IPS-15b (cell line): ENCODE results near the gene PRSS21.

Source experiments
- H3K27me3 ChIP-seq: one replicate; pipeline ENCODE4 v1.6.1; 2013; ENCODE audit warnings: low read length; ENCODE audit not compliant: control insufficient read depth, insufficient read depth
- H3K36me3 ChIP-seq: one replicate; pipeline ENCODE4 v1.6.1; 2013; ENCODE audit warnings: low read length; ENCODE audit not compliant: control insufficient read depth, insufficient read depth
- H3K4me1 ChIP-seq: one replicate; pipeline ENCODE4 v1.6.1; 2013; ENCODE audit warnings: mild to moderate bottlenecking, low read length; ENCODE audit not compliant: control insufficient read depth, insufficient read depth
- H3K4me3 ChIP-seq: one replicate; pipeline ENCODE4 v1.5.1; 2013; ENCODE audit warnings: low read depth, low read length
- H3K9ac ChIP-seq: one replicate; pipeline ENCODE4 v1.6.1; 2013; ENCODE audit warnings: low read depth, mild to moderate bottlenecking, low read length
- H3K9me3 ChIP-seq: one replicate; pipeline ENCODE4 v1.6.1; 2013; ENCODE audit warnings: mild to moderate bottlenecking, low read length; ENCODE audit not compliant: control insufficient read depth, insufficient read depth

The PRSS21 gene, protein sequence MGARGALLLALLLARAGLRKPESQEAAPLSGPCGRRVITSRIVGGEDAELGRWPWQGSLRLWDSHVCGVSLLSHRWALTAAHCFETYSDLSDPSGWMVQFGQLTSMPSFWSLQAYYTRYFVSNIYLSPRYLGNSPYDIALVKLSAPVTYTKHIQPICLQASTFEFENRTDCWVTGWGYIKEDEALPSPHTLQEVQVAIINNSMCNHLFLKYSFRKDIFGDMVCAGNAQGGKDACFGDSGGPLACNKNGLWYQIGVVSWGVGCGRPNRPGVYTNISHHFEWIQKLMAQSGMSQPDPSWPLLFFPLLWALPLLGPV

DNA sequence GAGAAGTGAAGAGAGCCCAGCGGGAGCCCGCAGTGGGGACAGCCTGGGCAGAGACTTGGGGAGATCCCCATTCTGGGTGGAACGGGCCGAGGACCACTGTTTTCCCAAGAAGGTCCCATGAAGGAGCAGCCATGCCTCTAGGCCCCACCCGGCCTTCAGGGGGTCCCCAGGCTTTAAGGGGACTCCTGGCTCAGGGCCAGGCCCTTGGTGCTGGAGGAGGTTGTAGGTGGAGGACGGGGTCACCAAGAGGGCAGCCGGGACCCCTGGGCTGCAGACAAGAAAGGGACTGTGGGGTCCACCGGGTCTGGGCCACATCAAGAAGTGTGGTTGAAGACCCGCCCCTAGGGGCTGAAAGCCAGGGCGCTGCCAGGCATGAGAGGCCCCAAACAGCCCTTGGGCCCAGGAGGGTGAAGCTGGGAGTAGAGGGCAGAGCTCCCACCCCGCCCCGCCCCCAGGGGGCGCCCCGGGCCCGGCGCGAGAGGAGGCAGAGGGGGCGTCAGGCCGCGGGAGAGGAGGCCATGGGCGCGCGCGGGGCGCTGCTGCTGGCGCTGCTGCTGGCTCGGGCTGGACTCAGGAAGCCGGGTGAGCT lies at the start of gene PRSS21:
Gene PRSS21, plus strand, starts transcription at position 487 of the 589 bp plus-strand sequence. Its CDS starts 32 bp downstream, at position 519.
- Histone ChIP-seq H3K27me3 (no peaks in the 10 kb centered on the region), H3K36me3 (no peaks in the 10 kb centered on the region), H3K9ac (no peak within 1 kb of the TSS), H3K4me3 (no peak within 1 kb of the TSS), H3K4me1 (no peaks in the 10 kb centered on the region), H3K9me3 (no peaks in the 10 kb centered on the region)

DNA sequence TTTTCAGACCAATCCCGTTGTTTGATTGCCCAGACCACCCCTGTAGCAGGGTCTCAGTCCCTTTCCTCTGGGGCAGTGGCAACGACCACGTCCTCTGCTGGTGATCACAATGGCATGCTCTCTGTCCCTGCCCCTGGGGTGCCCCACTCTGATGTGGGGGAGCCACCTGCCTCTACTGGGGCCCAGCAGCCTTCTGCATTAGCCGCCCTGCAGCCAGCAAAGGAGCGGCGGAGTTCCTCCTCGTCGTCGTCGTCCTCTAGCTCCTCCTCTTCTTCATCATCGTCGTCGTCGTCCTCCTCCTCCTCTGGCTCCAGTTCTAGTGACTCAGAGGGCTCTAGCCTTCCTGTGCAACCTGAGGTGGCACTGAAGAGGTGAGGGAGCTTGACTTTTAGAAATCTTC lies 49.1 kb upstream of the PRSS21 start:
- Histone ChIP-seq H3K4me1 (no peaks in the 10 kb centered on the region), H3K27me3 (no peaks in the 10 kb centered on the region), H3K4me3 (no peak overlapping the region), H3K9ac (no peak overlapping the region), H3K36me3 (peaks cover 88% of the 10 kb centered on the region), H3K9me3 (no peaks in the 10 kb centered on the region)

DNA sequence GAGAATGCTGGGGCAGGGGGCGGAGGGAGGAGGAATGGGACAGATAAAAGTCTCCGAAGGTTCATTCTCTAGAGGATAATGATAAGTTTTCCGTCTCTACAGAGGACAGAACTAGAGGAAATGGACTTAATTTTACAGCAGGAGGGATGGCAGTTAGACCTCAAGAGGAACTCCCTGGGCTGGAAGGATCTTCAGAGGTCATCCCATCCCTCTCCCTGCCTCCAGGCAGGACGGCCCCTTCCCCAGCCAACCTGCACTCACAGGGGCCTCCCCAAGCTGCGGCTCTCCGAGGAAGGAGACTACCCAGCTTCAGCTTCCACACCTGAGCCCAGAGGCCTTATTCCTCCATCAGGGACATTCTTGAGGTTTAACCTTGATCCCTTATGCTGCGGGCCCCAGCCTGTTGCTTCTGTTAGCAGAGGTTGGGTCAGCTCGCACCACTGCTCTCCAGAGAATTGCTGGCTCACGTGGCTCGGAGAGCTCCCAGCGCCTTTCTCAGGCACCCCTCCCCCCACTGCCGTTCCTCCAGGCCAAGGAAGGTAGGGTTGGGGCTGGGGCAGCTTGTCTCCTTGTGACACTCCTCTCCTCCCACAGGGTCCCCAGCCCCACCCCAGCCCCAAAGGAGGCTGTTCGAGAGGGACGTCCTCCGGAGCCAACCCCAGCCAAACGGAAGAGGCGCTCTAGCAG lies 48.5 kb upstream of the PRSS21 start:
- no peak overlapping the region for H3K9ac ChIP-seq
- H3K27me3 ChIP-seq: no peaks in the 10 kb centered on the region
- no peaks in the 10 kb centered on the region for H3K4me1 ChIP-seq
- no peaks in the 10 kb centered on the region for H3K9me3 ChIP-seq
- no peak overlapping the region for H3K4me3 ChIP-seq
- peaks cover 86% of the 10 kb centered on the region for H3K36me3 ChIP-seq

DNA sequence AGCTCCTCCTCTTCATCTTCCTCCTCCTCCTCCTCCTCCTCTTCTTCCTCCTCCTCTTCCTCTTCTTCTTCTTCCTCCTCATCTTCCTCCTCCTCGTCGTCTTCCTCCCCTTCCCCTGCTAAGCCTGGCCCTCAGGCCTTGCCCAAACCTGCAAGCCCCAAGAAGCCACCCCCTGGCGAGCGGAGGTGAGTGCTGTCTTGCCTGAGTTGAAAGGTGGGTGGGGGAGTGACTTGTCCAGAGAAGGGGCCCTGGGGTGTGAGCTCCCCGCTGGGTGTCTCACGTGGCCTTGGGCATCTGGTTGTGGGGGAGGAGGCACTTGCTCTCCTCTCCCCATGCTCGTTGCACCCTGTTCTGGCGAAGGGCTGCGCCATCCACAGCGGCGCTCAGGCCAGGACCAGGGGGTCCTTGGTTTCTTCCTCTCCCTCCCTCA lies 47.9 kb upstream of the PRSS21 start:
- no peaks in the 10 kb centered on the region for H3K27me3 ChIP-seq
- H3K4me1 ChIP-seq: no peaks in the 10 kb centered on the region
- H3K4me3 ChIP-seq: no peak overlapping the region
- no peak overlapping the region for H3K9ac ChIP-seq
- no peaks in the 10 kb centered on the region for H3K9me3 ChIP-seq
- H3K36me3 ChIP-seq: peaks cover 85% of the 10 kb centered on the region

DNA sequence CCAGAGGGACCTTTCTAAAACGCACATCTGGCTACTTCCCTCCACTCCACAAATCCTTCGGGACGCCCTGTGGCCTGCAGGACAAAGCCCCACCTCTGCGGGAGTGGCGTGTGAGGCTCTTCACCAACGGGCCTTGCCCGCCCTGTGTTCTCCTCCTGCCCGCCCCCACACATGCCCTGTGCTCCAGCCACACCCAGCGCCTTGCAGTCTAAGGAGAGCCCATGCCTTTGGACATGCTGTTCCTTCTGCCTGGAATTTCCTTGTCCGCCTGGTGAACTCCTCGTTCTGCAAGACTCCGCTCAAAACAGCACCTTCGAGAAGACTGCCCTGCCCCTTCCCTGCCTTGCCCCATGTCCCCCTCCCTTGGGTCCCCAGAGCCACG lies 47.4 kb upstream of the PRSS21 start:
- Histone ChIP-seq H3K4me3 (no peak overlapping the region), H3K27me3 (no peaks in the 10 kb centered on the region), H3K4me1 (no peaks in the 10 kb centered on the region), H3K9ac (no peak overlapping the region), H3K36me3 (peaks cover 85% of the 10 kb centered on the region), H3K9me3 (no peaks in the 10 kb centered on the region)

DNA sequence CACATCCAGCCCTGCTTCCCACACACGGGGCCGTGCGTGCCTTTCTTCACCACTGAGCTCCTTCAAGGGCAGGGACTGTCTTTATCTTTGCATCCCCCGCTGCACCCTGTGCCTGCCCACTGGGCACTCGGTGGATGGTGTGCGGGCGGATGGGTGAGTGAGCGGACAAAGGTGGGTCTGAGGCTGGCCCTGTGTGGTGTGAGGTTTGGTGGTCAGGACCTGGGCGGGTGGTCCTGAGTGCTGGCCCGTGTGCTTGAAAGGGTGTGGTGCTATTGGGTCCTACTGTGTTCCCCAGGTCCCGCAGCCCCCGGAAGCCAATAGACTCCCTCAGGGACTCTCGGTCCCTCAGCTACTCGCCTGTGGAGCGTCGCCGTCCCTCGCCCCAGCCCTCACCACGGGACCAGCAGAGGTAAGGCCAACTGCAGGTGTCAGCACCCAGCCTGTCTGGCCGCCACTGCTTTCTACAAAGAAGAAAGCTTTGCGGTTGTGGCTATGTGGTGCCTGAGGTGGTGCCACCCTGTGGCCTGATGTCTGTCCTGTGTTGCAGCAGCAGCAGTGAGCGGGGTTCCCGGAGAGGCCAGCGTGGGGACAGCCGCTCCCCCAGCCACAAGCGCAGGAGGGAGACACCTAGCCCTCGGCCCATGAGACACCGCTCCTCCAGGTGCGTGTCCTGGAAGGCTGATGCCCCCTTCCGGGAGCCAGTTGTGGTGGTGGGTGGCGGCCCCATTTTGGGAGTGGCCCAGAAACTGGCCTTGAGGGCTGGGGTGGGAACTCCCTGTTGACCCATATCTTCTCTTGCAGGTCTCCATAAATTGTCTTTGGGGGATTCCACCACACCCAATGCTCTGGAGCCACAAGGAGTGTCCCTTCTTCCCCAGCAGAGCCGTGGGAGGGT lies 46.7 kb upstream of the PRSS21 start:
- H3K4me3 ChIP-seq: no peak overlapping the region
- H3K27me3 ChIP-seq: no peaks in the 10 kb centered on the region
- no peak overlapping the region for H3K9ac ChIP-seq
- H3K9me3 ChIP-seq: no peaks in the 10 kb centered on the region
- peaks cover 85% of the 10 kb centered on the region for H3K36me3 ChIP-seq
- no peaks in the 10 kb centered on the region for H3K4me1 ChIP-seq

DNA sequence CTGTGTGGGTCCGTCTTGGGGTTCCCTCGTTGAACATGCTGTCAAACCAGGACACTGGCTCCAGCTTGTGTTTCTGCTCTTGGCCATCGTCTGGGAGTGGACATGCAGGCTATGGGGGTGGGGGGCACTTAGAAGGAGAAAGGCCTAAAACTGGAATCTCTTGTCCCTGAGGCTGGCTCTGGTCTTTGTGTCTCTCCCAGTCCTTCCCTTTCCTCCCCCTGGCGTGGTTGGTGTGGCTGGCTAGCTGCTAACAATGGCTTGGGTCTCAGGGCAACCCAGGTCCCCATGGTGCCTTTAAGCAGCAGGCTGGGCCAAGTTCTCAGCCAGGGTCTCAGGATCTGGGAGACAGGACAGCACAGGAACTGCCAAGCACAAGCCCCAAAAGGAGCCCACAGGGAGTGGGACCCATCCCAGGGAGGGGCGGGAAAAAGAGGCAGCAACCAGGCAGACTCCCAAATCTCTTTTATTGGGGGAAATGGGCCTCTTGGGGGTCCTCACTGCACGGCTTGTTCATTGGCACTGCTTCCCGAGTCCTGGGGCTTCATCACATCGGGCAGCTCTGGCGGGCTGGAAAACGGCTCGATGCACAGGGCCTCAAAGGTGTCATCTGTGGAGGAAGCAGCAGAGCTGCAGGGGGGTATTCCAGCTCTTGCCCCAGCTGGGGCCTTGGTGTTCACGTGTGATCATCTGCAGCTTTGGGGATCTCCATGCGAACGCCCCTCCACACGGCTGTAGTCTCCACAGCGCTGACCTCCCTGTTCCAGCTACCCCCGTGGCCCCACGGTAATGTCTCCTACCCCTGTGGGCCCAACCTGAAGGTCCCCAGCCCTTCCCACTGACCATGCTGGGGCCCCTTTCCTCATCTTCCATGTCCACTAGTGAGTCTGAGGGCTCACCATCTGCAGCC lies 45.3 kb upstream of the PRSS21 start:
- no peaks in the 10 kb centered on the region for H3K9me3 ChIP-seq
- H3K27me3 ChIP-seq: no peaks in the 10 kb centered on the region
- H3K36me3 ChIP-seq: peaks cover 74% of the 10 kb centered on the region
- H3K4me1 ChIP-seq: peaks cover 7% of the 10 kb centered on the region
- no peak overlapping the region for H3K4me3 ChIP-seq
- H3K9ac ChIP-seq: no peak overlapping the region

DNA sequence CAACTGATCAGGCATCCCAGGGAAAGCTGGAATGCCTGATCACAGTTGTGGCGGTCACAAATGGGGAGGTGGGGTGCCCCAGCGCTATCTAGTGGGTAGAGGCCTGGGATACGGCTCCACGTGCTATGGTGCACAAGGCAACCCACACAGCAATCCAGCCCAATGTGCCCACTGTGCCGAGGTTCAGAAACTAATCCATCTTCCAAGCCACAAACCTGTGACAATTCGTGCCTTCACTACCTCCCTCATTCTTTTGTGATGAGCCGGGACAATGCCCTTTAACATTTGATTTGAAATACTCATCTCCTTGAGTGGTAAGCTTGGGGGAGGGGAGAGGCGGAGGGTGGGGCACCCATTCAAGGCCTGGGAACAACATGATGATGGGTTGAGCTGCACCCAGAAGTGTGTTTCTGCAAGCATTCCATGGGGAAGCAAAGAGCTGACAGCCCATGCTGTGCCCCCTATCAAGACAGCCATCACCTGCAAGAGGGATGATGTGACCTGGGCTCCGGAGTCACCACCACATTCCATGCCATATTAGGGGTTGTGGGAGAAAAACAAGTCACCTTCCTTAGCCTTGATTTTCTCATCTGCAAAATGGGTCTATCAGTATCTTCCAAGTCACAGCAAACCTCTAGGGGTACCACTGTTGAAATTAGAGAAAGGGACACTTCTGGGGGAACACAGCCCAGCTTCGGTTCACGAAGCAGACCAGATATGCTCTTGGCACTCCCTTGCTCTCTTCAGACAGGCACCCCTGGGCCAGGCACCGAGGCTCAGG lies 43.7 kb upstream of the PRSS21 start:
- H3K4me3 ChIP-seq: no peak overlapping the region
- no peak overlapping the region for H3K9ac ChIP-seq
- H3K36me3 ChIP-seq: peaks cover 61% of the 10 kb centered on the region
- H3K9me3 ChIP-seq: no peaks in the 10 kb centered on the region
- H3K27me3 ChIP-seq: no peaks in the 10 kb centered on the region
- H3K4me1 ChIP-seq: peaks cover 7% of the 10 kb centered on the region

DNA sequence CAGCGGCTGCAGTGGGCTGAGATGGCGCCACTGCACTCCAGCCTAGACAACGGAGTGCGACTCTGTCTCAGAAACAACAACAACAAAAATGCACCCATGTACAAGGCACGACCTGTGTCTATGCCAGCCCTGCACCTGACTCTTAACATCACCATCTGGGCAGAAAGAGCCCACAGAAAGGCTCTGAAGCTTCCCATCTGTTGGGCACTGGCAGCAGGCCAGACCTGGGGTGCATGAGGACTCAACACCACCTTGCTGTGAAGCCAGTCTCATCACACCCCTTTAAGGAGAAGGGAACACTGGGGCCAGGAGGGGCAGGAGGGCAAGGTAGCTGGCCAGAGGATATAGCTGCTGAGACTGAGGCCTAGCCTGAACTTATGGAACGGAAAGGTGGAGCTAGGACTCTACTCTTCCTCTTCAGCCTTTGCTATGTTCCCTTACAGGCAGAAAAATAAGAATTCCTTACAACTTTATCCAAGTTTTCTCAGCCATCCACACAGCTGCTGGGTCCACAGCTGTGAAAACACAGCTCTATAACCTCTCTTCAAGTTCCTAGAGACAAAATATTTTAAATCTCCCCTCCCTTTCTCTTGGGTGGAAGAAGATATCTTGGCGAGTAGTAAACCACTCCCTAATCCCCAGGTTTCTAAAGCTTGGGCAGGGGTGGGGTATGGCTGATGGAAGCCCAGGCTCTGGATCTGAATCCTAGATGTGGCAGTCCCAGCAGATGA lies 42.7 kb upstream of the PRSS21 start:
- H3K27me3 ChIP-seq: no peaks in the 10 kb centered on the region
- H3K9ac ChIP-seq: no peak overlapping the region
- peaks cover 51% of the 10 kb centered on the region for H3K36me3 ChIP-seq
- H3K4me3 ChIP-seq: no peak overlapping the region
- H3K9me3 ChIP-seq: no peaks in the 10 kb centered on the region
- peaks cover 7% of the 10 kb centered on the region for H3K4me1 ChIP-seq
